HG02870 (cell line): ENCODE results near the gene EML6.
"Not testable (repeated sequence)": the region's sequence is repeated elsewhere in the genome, so short reads cannot be mapped to it uniquely, and the experiment has no call there.

Experiments used
- ATAC-seq: cut with Tn5 transposase; IDR thresholded peaks from one replicate; pipeline ENCODE4 v1.9.1; 2021; ENCODE audit warnings: mild to moderate bottlenecking, moderate library complexity; ENCODE audit not compliant: unreplicated experiment

EML6 gene

DNA sequence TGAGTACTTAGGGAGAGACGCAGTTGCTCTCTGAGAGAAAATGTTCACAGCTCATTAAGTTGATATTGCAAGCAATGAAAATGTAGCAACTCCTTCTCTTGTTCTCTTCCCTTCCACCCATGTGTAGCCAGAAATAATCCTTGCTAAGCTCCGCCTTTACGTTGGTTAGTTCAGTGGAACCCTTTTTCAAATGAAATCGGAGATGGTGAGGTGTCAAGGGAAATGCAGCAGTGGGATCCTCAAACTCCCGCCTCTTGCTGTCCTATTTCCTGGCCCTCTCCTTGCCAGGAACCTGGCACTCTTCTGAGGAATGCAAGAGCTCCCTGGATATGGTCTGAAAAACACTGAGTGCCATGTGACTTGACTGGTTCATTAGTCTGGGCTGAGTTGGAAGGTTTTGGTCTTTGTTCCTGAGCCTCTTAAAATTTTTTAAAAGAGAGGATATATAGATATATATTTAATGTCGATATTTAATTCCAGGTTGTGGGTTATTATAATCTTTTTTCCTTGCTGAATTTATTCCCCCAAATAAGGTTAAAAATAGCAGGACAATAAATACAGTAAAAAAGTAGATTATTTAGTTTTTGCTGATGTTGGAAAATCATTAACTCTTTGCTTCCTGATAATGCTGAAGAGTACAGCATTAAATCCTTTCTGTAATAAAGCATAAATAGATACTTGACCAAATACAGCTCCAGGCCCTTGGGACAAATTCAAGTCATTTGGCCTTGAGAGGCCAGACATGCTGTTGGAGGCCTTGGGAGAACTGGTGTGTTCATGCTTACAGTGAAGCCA is 116.2 kb downstream of the EML6 start:
- no peak for ATAC-seq

DNA sequence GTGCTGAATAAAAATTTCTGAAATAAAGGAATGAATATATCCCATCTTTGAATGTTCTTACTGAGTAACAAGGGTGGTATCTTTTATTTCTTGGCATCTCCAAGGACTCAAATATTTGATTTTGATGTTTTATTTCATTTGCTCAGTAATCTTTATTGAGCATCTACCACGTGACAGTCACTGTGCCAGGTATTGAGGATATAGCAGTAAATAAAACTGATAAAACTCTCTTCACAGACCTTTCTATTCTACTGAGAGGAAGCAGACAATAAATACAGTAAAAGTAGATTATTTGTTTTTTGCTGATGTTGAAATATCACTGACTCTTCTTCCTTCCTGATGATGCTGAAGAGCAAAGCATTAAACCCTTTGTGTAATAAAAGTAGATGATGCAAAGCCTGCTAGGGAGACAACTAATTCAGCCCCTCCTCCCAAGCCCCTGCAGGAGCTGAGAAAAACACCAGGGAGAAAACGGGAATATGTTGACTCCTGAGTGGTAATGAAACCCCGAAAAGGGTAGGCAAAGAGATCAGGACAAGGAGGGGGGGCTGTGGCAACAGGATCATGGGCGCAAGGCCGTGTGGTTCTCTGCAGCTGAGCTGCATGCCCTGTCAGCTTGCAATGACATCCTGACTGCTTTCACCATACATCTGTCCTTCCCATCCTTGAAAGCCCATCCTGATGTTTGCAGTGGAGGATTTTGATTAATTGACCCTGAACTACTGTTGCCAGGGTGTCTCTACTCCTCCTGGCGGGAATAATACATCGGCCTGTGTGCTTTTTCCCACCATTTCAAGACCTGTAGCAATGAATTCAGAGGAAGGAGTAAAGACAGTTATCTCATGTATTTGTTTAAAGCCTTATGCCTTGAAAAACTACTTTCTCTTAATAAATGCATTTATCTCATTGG is 117.4 kb downstream of the EML6 start:
- ATAC-seq: no peak

DNA sequence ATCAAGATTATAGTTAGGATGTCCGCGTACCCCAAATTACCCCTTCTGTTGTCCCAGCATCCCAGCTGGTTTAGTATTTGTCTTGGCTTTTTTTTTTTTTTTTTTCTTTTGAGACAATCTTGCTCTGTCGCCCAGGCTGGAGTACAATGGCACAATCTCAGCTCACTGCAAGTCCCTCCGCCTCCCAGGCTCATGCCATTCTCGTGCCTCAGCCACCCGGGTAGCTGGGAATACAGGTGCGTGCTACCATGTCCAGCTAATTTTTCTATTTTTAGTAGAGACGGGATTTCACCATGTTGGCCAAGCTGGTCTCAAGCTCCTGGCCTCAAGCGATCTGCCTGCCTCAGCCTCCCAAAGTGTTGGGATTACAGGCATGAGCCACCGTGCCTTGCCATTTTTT is 118.0 kb downstream of the EML6 start:
- ATAC-seq: not testable (repeated sequence)

DNA sequence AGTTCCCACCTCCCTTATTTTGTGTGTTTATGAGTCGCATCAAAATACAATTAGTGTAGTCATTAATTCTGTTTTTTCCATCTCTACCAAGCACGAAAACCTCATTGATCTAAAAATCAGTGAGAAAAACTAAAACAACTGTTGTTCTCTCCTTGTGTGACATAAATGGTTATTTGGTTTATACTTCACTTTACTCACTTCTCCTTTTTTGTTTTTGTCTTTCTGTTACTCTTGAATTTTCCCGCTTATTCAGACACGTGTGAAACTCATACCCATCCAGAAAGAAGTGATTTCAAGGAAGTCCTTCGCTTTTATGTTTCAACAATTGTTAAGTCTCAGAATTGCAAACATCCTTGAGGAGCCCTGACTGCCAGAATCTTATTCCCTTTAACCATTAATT is 121.6 kb downstream of the EML6 start:
- ATAC-seq: no peak

DNA sequence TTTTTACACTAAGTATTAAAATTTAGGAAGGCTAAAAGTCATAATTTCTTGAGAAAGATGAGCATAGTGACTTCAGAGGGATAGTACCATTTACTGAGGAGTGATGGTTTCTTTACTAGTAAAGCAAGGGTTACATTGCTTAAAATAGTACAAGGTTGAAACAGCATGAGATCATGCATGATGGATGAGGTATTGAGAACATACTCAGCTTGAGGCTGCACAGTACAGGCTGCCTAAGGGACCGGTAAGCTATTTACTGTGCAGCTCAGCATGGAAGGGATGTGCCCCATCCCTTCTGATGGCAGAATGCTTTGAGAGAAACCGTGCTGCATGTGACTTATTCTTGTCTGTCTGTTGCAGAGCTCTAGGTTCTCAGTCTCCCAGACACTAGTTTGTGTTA is 122.1 kb downstream of the EML6 start:
- ATAC-seq: peak; percentile 70

DNA sequence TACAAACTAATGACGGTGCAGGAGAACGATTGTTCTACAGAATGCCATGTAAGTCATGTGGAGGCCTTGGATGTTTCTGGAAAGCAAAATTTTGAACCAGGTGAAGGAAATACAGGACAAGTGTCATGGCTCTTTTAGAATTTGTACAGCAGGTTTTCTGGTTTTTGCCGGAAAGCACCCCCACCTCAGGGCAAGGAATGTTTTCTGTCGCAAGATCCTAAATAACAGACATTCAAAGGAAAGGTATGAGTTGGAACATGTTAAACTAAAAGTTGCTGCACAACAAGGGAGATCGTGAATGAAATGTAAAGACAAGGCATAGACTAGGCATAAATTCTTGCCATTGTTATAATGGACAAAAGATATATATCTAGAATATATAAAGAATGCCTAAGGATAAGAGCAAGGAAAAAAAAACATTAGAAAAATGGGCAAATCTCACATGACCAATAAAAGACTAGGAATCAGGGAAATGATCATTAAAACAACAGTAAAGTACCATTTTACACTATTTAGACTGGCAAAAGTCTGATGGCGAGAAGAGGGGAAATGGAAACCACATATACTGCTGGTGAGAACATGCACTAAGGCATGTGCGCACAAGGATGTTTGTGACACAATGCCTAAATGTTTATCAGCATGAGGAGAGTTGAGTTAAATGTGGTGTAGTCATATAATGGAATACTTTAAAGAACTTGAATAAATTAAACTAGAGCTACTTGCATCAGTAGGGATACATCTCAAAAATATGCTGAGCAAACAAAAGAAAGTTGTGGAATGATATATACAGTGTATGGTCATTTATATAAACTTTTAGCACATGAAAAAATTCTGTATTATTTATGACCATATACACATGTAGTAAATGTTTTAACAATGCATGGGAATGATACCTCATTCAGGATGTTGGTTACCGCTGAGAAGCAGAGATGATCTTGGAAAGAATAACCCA is 127.0 kb downstream of the EML6 start:
- no peak for ATAC-seq

DNA sequence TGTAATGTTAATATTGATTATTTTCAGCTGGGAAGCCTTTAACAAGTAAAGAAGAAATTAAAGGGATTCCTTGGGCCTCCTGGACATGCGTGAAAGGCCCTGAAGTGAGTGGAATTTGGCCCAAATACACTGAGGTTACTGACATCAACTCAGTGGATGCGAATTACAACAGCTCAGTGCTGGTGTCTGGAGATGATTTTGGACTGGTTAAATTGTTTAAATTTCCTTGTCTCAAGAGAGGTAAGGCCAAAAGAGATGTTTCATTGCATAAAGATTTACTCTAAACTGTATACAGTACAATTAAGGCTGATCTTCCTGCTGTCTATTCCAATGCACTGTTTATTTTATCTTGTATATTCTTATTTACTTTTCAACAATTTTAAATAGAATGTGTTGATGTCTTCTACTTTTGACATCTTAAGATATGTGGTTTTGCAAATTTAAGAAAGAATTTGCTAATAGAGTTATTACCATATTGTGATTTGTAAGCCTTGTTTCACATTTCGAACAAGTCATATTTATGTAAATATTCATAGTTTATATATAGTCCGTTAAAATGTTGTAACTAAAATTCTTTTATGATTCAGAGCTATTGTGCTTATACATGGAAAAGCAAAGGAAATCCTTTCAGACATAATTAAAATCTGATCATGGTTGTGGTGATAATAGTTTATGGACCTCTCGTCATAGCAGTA is 130.3 kb downstream of the EML6 start:
- no peak for ATAC-seq

DNA sequence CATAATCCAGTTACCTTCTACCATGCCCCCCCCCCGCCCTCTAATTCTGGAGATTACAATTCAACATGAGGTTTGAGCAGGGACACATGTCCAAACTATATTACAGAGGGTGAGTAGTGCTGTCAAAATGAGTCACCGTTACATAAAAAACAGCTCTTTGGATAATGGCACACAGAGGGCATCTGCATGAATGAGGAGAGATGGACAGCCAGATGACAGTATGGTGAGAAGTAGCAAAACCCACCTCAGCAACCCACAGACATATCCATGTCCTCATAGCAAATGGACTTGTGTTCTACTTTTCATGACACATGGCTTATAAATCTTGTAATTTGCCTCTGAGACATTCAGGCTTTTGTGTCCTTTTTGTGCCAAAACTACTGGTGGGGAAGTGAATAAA is 132.0 kb downstream of the EML6 start:
- no peak for ATAC-seq

DNA sequence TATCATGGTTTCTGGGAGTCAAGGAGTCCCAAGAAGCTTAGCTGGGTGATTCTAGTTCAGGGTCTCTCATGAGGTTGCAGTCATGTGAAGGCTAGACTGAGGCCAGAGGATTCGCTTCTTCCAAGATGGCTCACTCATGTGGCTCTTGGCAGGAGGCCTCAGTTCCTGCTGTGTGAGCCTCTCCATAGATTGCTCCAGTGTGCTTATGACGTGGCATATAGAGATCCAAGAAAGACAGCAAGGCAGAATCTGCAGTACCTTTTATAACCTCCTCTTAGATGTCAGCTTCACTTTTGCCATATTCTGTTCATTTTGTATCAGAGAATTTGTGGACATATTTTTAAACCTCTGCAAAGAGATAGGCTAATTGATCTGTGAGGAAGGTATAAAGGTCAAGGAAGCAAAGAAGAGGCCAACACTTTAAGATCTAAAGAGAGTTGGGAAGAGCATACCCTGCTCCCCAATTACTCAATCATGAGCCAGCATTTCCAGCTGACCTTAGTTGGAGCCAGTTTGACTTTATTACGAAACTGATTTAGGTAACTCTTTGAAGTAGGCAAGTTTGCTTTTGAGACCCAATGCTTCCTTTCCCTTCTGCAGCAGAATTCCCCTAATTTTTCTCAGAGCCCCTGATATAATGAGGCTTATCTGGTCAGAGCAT is 134.7 kb downstream of the EML6 start:
- ATAC-seq: no peak

DNA sequence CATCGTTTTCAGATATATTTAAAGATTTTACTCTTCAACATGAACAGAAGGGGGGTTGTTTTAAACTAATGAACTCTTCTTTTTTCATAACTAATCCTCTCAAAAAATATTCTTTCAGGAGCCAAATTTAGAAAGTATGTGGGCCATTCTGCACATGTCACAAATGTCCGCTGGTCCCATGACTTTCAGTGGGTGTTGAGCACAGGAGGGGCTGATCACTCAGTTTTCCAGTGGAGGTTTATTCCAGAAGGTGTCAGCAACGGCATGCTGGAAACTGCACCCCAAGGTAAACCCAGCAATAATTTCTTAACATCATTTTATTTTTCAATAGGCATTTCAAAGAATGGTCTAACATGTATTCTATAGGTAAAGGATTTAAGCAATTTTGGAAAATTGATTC is 136.0 kb downstream of the EML6 start:
- ATAC-seq: no peak

DNA sequence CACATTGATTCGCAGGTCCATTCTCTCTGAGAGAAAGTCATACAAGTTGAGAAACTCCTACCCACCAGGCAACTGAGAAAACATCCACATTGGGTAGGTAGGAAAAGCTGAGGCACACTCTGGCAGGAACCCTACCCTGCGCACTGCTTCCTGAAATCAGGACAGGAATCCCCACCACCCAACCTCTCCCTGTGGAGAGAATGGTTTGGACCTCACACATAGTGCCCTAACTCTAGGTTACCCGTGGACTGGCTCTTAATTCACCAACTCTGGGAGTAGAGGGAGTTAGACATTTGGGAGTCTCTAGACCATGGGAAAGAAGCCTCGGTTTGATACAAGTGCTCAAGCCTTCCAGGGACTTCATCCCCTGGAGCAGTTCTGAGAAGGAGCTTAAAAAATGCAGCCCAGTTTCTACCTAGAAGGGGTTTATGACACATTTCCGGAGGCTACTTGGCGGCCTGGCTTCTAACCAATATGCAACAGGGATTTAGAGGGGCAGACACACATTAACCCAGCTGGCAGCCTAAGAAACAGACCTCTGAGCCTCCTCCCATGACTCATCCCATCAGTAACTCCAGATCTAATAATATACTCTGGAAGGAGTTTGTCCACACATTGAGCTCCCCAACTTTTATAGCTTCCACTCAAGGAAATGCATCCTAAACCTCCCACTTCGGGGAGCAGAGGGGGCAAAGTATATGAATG is 136.7 kb downstream of the EML6 start:
- ATAC-seq: no peak

DNA sequence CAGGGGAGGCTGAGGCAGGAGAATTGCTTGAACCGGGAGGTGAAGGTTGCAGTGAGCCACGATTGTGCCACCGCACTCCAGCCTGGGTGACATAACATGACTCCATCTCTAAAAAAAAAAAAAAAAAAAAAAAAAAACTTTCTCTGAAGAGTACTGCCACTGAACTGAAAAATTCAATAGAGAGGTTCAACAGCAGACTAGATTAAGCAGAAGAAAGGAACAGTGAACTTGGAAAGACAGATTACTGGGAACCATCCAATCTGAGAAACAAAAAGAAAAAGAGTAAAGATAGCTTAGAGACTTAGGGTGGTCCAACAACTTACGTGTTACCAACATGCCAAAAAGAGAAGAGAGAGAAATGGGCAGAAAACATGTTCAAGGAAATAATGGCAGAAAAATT is 138.8 kb downstream of the EML6 start:
- ATAC-seq: no peak

DNA sequence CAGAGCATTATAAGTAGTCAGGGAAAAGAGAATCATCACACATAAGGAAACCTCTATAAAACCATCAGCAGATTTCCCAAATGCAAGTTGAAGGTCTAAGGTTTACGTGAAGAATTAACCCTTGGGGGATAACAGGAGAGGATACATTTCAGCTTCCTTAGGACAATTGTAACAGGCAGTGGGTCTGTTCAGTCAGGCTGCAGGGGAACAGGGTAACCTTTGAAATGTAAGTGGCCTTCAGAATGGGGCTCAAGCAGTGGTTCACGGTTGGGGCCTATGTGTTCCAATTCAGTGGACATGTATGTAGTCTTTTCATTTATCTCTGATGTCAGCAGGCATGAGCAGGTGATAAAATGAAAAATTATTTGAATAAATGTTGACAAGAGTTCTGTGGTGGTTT is 139.3 kb downstream of the EML6 start:
- no peak for ATAC-seq

DNA sequence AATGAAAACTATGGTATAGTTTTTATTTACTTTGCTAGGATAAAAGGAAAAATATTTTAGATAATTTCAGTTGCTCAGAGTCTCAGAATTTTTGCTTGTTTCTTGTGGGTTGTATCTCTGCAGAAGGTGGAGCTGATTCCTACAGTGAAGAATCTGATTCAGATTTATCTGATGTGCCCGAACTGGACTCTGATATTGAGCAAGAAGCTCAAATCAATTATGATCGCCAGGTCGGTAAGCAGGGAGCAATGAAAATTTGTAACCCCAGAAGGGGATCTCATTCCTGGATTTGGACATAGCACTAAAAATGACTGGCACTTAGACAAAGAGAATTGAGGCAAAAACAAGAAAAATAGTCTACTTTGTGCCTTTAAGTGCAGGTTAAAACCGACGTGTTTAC is 140.2 kb downstream of the EML6 start:
- no peak for ATAC-seq

DNA sequence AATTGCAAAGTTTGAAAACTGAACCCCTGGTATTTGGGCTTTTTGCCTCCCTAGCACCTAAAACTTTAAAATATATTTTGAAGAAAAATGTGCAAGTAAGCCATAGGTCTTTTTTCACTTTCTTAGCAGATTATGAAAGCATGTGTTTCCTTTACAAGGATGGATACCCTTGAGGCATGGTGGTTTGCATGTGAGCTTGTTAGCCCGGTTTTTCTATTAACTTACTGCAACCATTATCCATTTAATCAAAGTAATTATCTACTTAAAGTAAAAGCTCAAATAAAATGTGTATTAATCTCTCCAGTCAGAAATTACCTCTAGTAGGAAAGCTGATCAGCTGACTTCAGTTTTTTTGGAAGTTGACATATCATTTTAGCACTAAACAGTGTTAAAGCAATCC is 140.6 kb downstream of the EML6 start:
- ATAC-seq: no peak

DNA sequence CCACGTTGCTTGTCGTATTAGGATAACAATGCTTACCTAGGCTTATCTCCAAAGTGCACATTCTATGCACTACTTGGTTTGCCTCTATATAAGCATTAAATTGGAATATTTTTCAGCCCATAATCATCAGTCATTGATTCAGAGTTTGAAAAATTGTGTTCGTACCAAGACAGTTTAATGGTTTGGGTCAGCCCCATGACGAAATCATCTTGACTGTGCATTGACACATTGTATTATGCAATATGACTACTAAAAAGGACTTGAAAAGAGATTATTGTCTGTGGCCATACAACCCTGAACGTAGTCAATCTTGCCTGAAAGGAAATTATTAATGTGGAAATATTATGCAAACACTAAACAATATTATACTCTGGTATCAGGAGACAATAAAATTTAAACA is 141.3 kb downstream of the EML6 start:
- ATAC-seq: no peak

DNA sequence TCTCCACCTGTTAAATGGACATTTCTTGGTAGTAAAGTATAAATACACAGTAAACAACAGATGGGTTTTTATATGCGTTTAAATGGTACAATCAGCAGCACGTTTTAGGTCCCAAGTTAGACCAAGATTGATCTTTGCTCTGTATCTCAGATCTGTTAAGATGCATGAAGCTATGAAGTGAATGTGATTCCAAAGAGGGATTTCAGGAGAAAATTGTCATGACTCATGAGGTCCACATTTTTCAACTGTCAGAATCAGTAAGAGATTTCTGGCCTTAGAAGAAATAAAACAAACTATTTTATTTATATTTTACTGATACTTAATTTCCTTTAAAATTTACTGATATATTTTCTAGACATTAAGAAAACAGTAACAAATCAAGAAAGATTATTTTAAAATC is 142.7 kb downstream of the EML6 start:
- no peak for ATAC-seq

DNA sequence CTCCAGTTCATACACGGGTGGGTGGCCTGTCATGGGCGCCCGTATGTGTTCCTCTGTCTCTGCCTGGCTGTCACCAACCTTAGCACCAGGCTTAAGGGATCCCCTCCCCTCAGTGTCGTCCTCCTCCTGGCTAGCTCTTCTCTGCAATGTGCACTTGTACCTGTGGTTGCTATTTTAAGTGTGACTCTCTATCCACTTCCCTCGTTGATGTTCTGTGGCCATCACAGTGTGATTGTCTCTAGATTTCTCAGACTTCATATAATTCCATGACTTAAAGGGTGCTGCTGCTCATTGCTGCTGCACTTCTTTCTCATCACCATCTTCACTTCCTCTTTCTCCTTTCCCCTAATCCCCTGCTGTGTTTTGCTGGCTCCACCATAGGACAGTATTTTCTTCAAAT is 143.4 kb downstream of the EML6 start:
- ATAC-seq: peak; percentile 95

DNA sequence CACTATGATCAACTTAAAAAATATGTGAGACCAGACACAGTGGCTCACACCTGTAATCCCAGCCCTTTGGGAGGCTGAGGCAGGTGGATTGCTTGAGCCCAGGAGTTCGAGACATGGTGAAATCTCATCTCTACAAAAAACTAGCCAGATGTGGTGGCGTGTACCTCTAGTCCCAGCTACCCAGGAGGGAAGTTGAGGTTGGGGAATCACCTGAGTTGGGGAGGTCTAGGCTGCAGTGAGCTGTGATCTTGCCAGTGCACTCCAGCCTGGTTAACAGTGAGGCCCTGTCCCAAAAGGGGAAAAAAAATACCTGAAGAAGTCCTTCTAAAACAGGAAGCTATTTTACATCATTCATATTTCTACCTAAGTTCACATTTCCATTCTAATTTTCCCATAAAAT is 144.0 kb downstream of the EML6 start:
- ATAC-seq: peak; percentile 60
